Mesodermal cell (in vitro differentiated cells): ENCODE measurements around the gene SLC19A1. TPM values are rescaled to one million over a fixed set of nuclear protein-coding genes. Genes with fewer than 3 reads are reported as not detected.

Experiments used
- H3K27ac ChIP-seq: 2 replicates; pipeline ENCODE4 v1.7.0; 2013; ENCODE audit warnings: mild to moderate bottlenecking, low read depth, low read length, moderate library complexity; ENCODE audit not compliant: severe bottlenecking
- H3K36me3 ChIP-seq: 2 replicates; pipeline ENCODE4 v1.7.1; 2013; ENCODE audit warnings: mild to moderate bottlenecking, low read length, moderate library complexity; ENCODE audit not compliant: control insufficient read depth, insufficient read depth
- H3K4me1 ChIP-seq: one replicate; pipeline ENCODE4 v1.7.1; 2013; ENCODE audit warnings: mild to moderate bottlenecking, low read length; ENCODE audit not compliant: insufficient read depth, control insufficient read depth, poor library complexity, severe bottlenecking
- H3K4me3 ChIP-seq: 2 replicates; pipeline ENCODE4 v1.7.0; 2013; ENCODE audit warnings: low read length, control low read depth, mild to moderate bottlenecking; ENCODE audit not compliant: insufficient read depth, poor library complexity, severe bottlenecking; ENCODE audit errors: extremely low read depth
- H3K9me3 ChIP-seq: 2 replicates; pipeline ENCODE4 v1.7.1; 2013; ENCODE audit warnings: mild to moderate bottlenecking, low read length, moderate library complexity; ENCODE audit not compliant: control insufficient read depth
- WGBS, 2 experiments: methylation state at CpG; one replicate each; pipeline ENCODE4 v1.1.5; 2013; ENCODE audit warnings: missing lambda C conversion rate in 2 of 2; ENCODE audit not compliant: insufficient coverage in 2 of 2; 5-methylcytosine and 5-hydroxymethylcytosine counted together
- polyA plus RNA-seq, 2 experiments: library from polyadenylated mRNA; stranded (reverse); fragments of 50-300 nt; gene quantifications; one replicate each; pipeline ENCODE4 v1.2.3, GENCODE V29; 2013

Gene SLC19A1
- 13.7 TPM for polyA plus RNA-seq (2013, experiment 1 of 2)
- polyA plus RNA-seq (2013, experiment 2 of 2): 9.4 TPM

DNA sequence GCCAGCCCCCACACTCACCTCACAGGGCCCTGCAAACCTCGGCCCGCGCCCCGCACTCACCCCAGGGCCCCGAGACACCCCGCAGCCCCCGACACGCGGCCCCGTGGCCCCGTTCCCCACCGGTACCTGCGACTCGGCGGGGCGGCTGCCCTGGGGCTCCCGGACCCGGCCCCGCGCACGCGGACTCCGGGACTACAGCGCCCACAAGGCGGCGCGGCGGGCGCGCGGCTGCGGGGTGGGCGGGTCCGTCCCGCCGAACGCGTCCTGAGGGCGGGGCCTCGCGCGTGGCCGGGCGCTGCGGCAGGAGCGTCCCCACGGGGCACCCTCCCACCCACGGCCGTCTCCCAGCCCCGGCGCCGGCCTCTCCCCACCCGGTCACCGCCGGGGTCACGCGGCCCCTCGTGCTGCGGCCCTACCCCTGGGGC, at the start of gene SLC19A1:
TSS of gene SLC19A1 (minus strand) at position 199 of the 425 bp plus-strand sequence. CDS start 4,481 bp downstream, outside the sequence.
- Histone ChIP-seq H3K9me3 (no peaks in the 10 kb centered on the region), H3K36me3 (peaks cover 9% of the 10 kb centered on the region), H3K4me3 (peak within 1 kb of the TSS; percentile 63), H3K27ac (no peak within 1 kb of the TSS), H3K4me1 (peaks cover 13% of the 10 kb centered on the region)
- 0 to 1% methylated on average over 31 to 38 of the region's 59 CpGs for WGBS, 2 experiments

DNA sequence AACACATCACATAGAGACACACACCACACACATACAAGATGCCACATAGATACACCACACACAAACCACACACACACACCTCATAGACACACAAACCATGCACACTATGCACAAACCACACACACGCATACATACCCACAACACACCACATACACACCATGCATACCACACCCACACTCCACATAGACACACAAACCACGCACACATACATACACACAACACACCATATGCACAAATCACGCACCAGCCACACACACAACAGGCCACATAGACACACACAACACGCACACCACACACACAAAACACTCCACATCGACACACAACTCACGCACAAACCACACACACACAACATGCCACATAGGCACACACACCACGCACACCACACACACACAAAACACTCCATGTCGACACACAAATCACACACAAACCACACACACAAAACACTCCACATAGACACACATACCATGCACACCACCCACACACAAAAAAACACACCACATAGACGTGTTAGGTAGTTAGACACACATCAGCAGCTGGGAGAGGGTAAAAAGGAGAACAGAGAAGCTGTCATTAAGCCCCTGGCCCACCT, 49.5 kb upstream of the SLC19A1 start:
- Histone ChIP-seq H3K36me3 (no peaks in the 10 kb centered on the region), H3K27ac (no peak overlapping the region), H3K9me3 (peaks cover 24% of the 10 kb centered on the region), H3K4me1 (no peaks in the 10 kb centered on the region), H3K4me3 (no peak overlapping the region)
- 89 to 92% methylated on average over 8 to 9 of the region's 9 CpGs for WGBS, 2 experiments

DNA sequence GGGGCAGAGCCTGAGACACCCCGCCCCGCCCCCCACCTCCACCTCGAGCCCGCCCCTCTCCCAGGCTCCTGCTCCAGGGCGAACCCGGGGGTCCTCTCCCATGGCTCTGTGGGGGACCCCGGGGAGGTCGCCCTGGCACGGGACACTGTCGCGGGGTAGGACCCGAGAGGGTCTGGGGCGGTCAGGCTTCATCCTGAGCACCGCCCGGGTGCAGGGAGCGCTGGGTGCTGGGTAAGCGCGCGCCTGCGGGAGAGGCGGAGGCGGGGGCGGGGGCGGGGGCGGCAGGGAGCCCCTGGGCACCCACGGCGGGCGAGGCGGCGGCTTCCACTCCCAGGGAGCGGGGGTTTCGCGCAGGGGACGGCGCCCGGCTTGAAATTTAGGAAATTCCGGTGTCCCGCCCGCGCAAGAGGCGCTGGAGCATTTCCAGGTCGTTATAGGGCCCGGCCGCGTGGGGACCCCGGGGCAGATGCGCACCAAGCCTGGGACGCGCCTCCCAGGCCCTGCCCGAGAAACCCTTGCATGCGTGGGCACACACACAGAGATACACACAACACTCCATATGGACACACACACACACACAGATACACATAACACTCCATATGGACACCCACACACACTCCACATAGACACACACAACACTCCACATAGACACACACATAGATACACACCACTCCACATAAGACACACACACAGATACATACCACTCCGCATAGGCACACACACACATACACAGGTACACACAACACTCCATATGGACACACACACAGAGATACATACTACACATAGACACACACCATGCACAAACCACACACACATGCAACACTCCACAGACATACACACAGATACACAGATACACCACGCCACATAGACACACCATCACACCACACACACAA, 48.7 kb upstream of the SLC19A1 start:
- WGBS, 2 experiments: 34 to 37% methylated on average over 42 to 46 of the region's 53 CpGs
- Histone ChIP-seq H3K4me1 (no peaks in the 10 kb centered on the region), H3K9me3 (peaks cover 32% of the 10 kb centered on the region), H3K36me3 (no peaks in the 10 kb centered on the region), H3K4me3 (peak overlapping the region; percentile 36), H3K27ac (no peak overlapping the region)

DNA sequence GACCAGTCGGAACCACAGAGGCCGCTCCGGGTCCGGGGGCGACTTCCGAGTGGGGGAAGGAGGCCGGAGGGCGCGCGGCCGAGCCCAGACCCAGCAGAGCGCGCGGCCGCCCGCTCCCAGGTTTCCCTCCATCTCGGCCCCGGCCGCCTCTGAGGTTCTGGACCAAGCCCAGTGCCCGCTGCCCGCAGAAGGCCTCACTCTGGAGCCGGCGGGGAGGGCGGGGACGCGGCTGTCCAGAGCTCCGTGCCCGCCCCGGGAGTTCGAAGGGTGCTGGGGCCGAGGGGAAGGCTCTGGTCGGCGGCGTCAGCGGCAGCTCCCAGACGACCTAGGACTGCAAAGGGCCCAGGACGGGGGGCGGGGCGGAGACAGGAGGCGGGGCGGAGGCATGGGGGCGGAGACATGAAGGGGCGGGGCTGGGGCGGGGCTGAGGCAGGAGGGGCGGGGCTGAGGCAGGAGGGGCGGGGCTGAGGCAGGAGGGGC, 48.0 kb upstream of the SLC19A1 start:
- peaks cover 33% of the 10 kb centered on the region for H3K9me3 ChIP-seq
- no peak overlapping the region for H3K27ac ChIP-seq
- no peaks in the 10 kb centered on the region for H3K4me1 ChIP-seq
- H3K36me3 ChIP-seq: no peaks in the 10 kb centered on the region
- 14 to 20% methylated on average over 24 to 30 of the region's 46 CpGs for WGBS, 2 experiments
- H3K4me3 ChIP-seq: peak overlapping the region; percentile 36

DNA sequence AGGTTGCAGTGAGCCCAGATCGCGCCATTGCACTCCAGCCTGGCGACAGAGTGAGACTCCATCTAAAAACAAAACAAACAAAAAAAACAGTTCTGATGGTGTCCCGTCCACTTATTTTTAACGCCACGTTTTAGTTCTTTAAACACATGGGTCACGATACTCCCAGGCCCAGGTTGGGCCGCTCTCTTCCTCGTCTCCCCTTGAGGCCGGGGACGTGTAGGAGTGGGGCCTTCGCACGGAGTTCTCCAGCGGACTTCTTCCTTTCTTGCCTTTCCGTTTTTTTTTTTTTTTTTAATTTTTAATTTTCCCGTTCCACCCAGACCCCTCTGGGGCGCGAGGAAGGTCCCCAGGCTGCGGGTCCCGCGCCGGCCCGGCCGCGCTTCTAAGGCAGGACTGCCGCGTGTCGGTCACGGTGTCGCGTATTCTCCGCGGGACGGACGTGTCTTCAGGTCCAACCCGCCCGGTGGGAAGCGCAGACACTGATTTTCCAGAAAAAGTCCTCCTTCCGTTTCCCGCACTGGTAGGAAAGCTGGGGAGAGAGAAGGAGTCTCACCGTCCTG, 47.5 kb upstream of the SLC19A1 start:
- no peaks in the 10 kb centered on the region for H3K4me1 ChIP-seq
- no peak overlapping the region for H3K27ac ChIP-seq
- 52 to 57% methylated on average over 36 to 38 of the region's 41 CpGs for WGBS, 2 experiments
- no peaks in the 10 kb centered on the region for H3K36me3 ChIP-seq
- peak overlapping the region; percentile 36 for H3K4me3 ChIP-seq
- H3K9me3 ChIP-seq: peaks cover 35% of the 10 kb centered on the region

DNA sequence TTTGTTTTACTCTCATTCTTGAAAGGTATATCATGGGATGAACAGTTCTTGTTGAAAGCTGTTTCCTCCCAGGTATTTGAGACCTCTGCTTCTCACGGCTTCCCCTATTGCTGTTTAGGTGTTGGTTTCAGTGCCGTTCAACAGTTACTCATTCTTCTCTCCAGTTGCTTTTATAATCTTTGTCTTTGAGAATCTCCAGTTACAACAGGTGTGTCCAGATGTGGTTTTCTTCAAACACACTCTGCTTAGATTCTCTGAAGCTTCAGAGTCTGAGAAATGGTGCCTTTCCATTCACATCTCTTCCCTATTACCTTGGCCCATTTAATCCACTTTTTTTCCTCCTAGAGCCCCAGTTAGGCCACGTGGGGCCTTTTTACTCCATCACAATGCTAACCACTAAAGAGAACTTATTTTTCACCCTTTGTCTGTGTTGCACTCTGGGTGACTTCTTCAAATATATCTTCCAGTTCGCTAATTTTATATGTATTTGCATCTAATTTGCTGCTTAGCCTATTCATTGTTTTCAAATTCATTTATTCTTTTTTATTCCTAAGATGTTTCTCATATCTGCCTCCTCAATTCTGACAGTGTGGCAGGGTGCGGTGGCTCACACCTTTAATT, 46.7 kb upstream of the SLC19A1 start:
- Histone ChIP-seq H3K4me1 (no peaks in the 10 kb centered on the region), H3K4me3 (no peak overlapping the region), H3K9me3 (peaks cover 40% of the 10 kb centered on the region), H3K27ac (no peak overlapping the region), H3K36me3 (no peaks in the 10 kb centered on the region)
- WGBS, 2 experiments: 93 to 94% methylated on average over 2 to 4 of the region's 5 CpGs

DNA sequence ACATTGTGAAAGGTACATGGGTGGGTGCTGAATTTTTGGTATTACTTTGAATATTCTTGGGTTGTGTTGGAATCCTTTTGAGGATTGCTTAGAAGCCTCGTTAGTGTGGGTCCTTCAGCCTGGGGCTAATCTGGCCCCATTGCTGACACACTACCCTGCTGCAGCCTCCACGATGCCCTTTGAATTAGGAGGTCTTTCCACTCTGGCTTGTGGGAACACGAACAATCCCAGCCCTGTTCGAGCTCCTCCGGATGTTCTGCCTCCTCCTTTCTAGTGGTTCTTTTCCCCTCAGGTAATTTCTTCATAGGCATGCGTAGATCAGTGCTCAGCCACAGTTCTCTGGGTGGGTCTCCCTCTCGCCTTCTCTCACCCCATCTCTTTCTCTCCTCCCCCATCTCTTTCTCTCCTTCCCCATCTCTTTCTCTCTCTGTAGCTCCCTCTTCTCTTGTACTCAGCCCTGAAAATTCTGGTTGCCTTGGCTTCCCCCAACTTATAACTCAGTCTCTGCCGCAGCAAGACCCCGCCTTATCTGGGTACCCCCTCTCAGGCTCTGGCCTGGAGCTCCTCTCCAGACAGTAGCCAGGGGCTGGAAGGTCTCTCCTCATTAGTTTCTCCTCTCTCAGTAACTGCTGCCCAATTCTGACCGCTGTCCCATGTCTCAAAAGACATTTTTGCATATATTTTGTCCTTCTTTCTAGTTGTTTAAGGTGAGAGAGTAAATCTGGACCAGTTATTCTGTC, 46.0 kb upstream of the SLC19A1 start:
- 84 to 87% methylated on average over 9 of the region's 10 CpGs for WGBS, 2 experiments
- Histone ChIP-seq H3K9me3 (peaks cover 44% of the 10 kb centered on the region), H3K27ac (no peak overlapping the region), H3K4me3 (no peak overlapping the region), H3K36me3 (no peaks in the 10 kb centered on the region), H3K4me1 (no peaks in the 10 kb centered on the region)

DNA sequence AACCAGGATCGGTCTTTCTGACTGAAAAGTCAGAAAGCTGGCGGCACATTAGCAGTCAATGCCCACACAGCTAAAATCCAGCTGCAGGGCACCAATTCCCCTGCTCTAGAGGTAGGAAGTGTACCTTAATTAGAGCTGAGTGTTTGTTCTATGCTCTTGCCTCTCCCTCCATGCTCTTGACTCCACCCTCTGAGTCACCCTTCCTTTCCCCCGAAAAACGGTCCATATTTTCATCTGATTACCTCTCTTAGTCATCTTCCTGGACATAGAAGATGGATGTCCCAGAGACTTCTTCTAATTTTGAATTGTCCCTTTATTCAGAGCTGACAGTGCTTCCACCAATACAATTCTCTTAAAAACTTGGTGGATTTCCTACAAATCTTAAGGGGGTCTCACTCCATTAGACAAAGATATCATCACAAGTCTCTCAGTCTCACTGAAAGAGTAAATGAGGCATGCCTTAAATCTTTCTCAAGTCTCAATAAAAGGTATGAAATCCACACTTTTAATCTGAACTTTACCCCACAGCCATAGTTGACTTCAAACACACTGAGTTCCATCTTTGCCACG, 44.1 kb upstream of the SLC19A1 start:
- no peaks in the 10 kb centered on the region for H3K36me3 ChIP-seq
- WGBS, 2 experiments: 76 to 89% methylated on average over 2 of the region's 5 CpGs
- H3K4me1 ChIP-seq: no peaks in the 10 kb centered on the region
- H3K27ac ChIP-seq: no peak overlapping the region
- H3K9me3 ChIP-seq: peaks cover 58% of the 10 kb centered on the region
- no peak overlapping the region for H3K4me3 ChIP-seq

DNA sequence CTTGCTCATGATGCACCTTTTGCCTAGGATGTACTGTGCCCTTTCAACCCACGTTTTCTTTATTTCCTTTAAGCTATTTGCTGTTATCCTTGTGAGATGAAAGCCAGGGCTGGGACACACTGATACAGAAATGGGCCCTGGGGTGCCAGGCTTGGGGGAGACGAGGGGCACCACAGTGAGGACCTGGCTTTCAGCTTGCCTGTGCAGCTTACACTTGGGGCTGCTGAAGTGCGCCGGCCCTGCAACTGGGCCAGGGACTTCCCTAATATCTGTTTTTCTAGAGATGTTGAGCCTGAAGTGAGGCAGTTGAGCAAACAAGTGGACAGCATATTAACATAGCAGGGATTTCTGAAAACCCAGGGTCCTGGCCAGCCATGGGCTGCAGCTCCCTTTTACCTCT, 42.5 kb upstream of the SLC19A1 start:
- no peaks in the 10 kb centered on the region for H3K4me1 ChIP-seq
- WGBS, 2 experiments: 97 to 100% methylated on average over 3 of the region's 4 CpGs

More for the DNA sequence above, 42.5 kb upstream of the SLC19A1 start:
- Histone ChIP-seq H3K9me3 (peaks cover 58% of the 10 kb centered on the region), H3K27ac (no peak overlapping the region), H3K36me3 (no peaks in the 10 kb centered on the region), H3K4me3 (no peak overlapping the region)
